Liver (tissue), 9 donors: ENCODE data around the gene ADGRA1. TPM values are rescaled to one million over a fixed set of nuclear protein-coding genes. Genes with fewer than 3 reads are reported as not detected.

Source experiments
- DNase-seq: peaks from one replicate; pipeline ENCODE4 v3.0.0-alpha.2; 2017; ENCODE audit warnings: low spot score
- H3K27ac ChIP-seq, 2 donors: one replicate each; pipeline ENCODE4 v1.7.0; 2013; ENCODE audit warnings: inconsistent platforms in 2 of 2, low read length in 2 of 2, control low read depth in 1 of 2, low read depth in 1 of 2, mild to moderate bottlenecking in 1 of 2
- H3K27me3 ChIP-seq, 4 donors: one replicate each; pipeline versions ENCODE4 v1.6.1 to v1.7.0; 2013; ENCODE audit warnings: low read length in 3 of 4, inconsistent platforms in 1 of 4, mild to moderate bottlenecking in 1 of 4, moderate library complexity in 1 of 4; ENCODE audit not compliant: control insufficient read depth in 4 of 4, insufficient read depth in 4 of 4
- H3K36me3 ChIP-seq, 4 donors: one replicate each; pipeline versions ENCODE4 v1.6.1 to v1.7.0; 2013; ENCODE audit warnings: low read length in 3 of 4, mild to moderate bottlenecking in 3 of 4, low read depth in 1 of 4, moderate library complexity in 1 of 4; ENCODE audit not compliant: control insufficient read depth in 4 of 4, insufficient read depth in 3 of 4
- H3K4me1 ChIP-seq, 4 donors: one replicate each; pipeline versions ENCODE4 v1.6.1 to v1.7.0; 2013; ENCODE audit warnings: low read length in 3 of 4, mild to moderate bottlenecking in 3 of 4, moderate library complexity in 1 of 4; ENCODE audit not compliant: control insufficient read depth in 4 of 4, insufficient read depth in 4 of 4
- H3K4me3 ChIP-seq, 3 donors: one replicate each; pipeline versions ENCODE4 v1.6.1 to v1.7.0; 2013; ENCODE audit warnings: low read length in 3 of 3, control low read depth in 1 of 3, low read depth in 1 of 3, mild to moderate bottlenecking in 1 of 3
- H3K9ac ChIP-seq, 2 donors: one replicate each; pipeline ENCODE4 v1.7.0; 2013; ENCODE audit warnings: low read length in 2 of 2, mild to moderate bottlenecking in 2 of 2, moderate library complexity in 2 of 2, control low read depth in 1 of 2, low read depth in 1 of 2
- H3K9me3 ChIP-seq, 4 donors: one replicate each; pipeline versions ENCODE4 v1.6.1 to v1.7.0; 2013; ENCODE audit warnings: low read length in 3 of 4; ENCODE audit not compliant: control insufficient read depth in 4 of 4
- EGR1 ChIP-seq, 2 donors: IDR thresholded peaks; 2 replicates each; pipeline ENCODE4 v1.6.1; 2016 to 2018; ENCODE audit warnings: antibody characterized with exemption in 2 of 2, low read depth in 2 of 2
- FOXA1 ChIP-seq: IDR thresholded peaks from 2 replicates; pipeline ENCODE4 v1.6.1; 2016; ENCODE audit warnings: antibody characterized with exemption
- FOXA2 ChIP-seq: IDR thresholded peaks from 2 replicates; pipeline ENCODE4 v1.6.1; 2016; ENCODE audit warnings: antibody characterized with exemption
- GABPA ChIP-seq, 2 donors: IDR thresholded peaks in 1 of 2; conservative IDR thresholded peaks in 1 of 2; 2 replicates each; pipeline ENCODE4 v1.6.1; 2016; ENCODE audit warnings: antibody characterized with exemption in 2 of 2, mild to moderate bottlenecking in 1 of 2, moderate library complexity in 1 of 2
- HNF4A ChIP-seq, 2 donors: conservative IDR thresholded peaks; 2 replicates each; pipeline ENCODE4 v1.6.1; 2016; ENCODE audit warnings: antibody characterized with exemption in 2 of 2, mild to moderate bottlenecking in 2 of 2
- HNF4G ChIP-seq: IDR thresholded peaks from 2 replicates; pipeline ENCODE4 v1.6.1; 2016; ENCODE audit warnings: antibody characterized with exemption
- JUND ChIP-seq, 2 donors: IDR thresholded peaks; 2 replicates each; pipeline ENCODE4 v1.6.1; 2016; ENCODE audit warnings: antibody characterized with exemption in 2 of 2
- NR2F2 ChIP-seq: IDR thresholded peaks from 2 replicates; pipeline ENCODE4 v1.6.1; 2016; ENCODE audit warnings: antibody characterized with exemption
- RAD21 ChIP-seq, 2 donors: IDR thresholded peaks; 2 replicates each; pipeline ENCODE4 v1.6.1; 2016; ENCODE audit warnings: antibody characterized with exemption in 2 of 2, mild to moderate bottlenecking in 2 of 2
- RXRA ChIP-seq, 2 donors: IDR thresholded peaks; 2 replicates each; pipeline ENCODE4 v1.6.1; 2017 to 2018; ENCODE audit warnings: antibody characterized with exemption in 2 of 2, mild to moderate bottlenecking in 1 of 2
- SP1 ChIP-seq: IDR thresholded peaks from 2 replicates; pipeline ENCODE4 v1.6.1; 2018; ENCODE audit warnings: antibody characterized with exemption, mild to moderate bottlenecking
- TAF1 ChIP-seq: conservative IDR thresholded peaks from 2 replicates; pipeline ENCODE4 v1.6.1; 2016; ENCODE audit warnings: antibody characterized with exemption, mild to moderate bottlenecking
- YY1 ChIP-seq: IDR thresholded peaks from 2 replicates; pipeline ENCODE4 v1.6.1; 2016; ENCODE audit warnings: antibody characterized with exemption, mild to moderate bottlenecking
- WGBS: extraction: QIAGEN DNeasy Blood & Tissue Kit; methylation state at CpG from one replicate; pipeline ENCODE4 v1.1.7; 2013; 5-methylcytosine and 5-hydroxymethylcytosine counted together
- polyA plus RNA-seq, 2 donors: library from polyadenylated mRNA; stranded (reverse) in 1 of 2; unstranded in 1 of 2; fragments of 200-250 nt in 1 of 2; fragments of >200 nt in 1 of 2; fragmentation: Nextera tagmentation in 1 of 2; extraction: Ambion mirVana in 1 of 2; gene quantifications; one replicate each; pipeline versions ENCODE4 v1.2.1 to v1.2.3, GENCODE V29; 2013 to 2015
- total RNA-seq, 2 donors: library from RNA; depleted of rRNA; stranded (reverse); fragments of >200 nt; gene quantifications; one replicate each; pipeline ENCODE4 v1.2.3, GENCODE V29; 2014
- TF ChIP-seq, protein P1 (sequence below): fragments of 150-350 bp; IDR thresholded peaks from 2 replicates; pipeline ENCODE4 v1.5.1; 2017; ENCODE audit warnings: improper control_type of control experiment, low read depth, low read length; ENCODE audit not compliant: missing input control
- TF ChIP-seq, protein P2 (sequence below): IDR thresholded peaks from 2 replicates; pipeline ENCODE4 v1.6.1; 2016; ENCODE audit warnings: antibody characterized with exemption
- TF ChIP-seq, protein P3 (sequence below): IDR thresholded peaks from 2 replicates; pipeline ENCODE4 v1.6.1; 2016; ENCODE audit warnings: antibody characterized with exemption, mild to moderate bottlenecking
- TF ChIP-seq, protein P4 (sequence below): IDR thresholded peaks from 2 replicates; pipeline ENCODE4 v1.6.1; 2016; ENCODE audit warnings: antibody characterized with exemption
- TF ChIP-seq, protein P5 (sequence below): IDR thresholded peaks from 2 replicates; pipeline ENCODE4 v1.6.1; 2016; ENCODE audit warnings: antibody characterized with exemption
- donor health status: healthy.
- donor health status: healthy.
- donor health status: healthy.
- donor health status: healthy.
- donor health status: healthy.

ADGRA1 gene
- total and polyA plus RNA-seq, 4 donors, result 0.08 to 0.70 (median 0.12) TPM; not detected in 1

DNA sequence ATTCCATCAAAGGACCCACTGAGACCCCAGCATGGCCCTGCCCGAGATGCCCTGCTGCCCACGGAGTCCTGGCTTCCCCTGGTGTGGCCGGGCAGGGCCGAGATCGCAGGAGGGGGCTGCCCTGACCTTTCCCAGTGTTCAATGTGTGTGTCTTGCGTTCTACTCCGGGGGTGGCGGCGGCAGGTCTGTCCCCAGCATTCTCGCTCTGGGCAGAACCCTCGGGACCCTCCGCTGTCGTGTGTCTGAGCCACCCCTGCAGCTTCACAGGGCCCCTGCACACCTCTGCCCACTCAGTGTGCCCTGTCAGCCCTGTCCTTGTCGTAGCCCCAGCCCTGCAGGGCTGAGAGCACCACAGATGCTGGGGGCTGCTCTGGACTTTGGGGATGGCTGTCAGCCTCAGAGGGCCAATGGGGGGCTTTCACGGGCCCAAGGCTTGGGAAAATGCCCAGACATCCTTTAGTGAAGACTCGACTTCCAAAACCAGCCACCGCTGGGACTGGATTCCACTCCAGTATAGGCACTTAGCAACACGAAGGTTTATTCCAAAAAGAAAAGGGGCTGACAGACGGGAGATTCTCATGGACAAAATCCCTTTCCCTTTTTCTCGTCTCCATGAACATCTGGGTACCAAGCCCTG lies 42.3 kb downstream of the ADGRA1 start:
- H3K4me3 ChIP-seq, result no peak overlapping the region
- H3K27me3 ChIP-seq, result no peaks in the 10 kb centered on the region
- DNase-seq, result no peak
- TF ChIP-seq HNF4A (conservative IDR thresholded peaks at IDR 0.05) (no peak), FOXA1 (no peak), YY1 (no peak), RXRA (IDR thresholded peaks at IDR 0.05) (no peak), GABPA (IDR thresholded peaks at IDR 0.05 in 1 of 2, conservative IDR thresholded peaks at IDR 0.05 in 1 of 2) (no peak), RAD21 (IDR thresholded peaks at IDR 0.05) (no peak)
- TF ChIP-seq, protein P1, sequence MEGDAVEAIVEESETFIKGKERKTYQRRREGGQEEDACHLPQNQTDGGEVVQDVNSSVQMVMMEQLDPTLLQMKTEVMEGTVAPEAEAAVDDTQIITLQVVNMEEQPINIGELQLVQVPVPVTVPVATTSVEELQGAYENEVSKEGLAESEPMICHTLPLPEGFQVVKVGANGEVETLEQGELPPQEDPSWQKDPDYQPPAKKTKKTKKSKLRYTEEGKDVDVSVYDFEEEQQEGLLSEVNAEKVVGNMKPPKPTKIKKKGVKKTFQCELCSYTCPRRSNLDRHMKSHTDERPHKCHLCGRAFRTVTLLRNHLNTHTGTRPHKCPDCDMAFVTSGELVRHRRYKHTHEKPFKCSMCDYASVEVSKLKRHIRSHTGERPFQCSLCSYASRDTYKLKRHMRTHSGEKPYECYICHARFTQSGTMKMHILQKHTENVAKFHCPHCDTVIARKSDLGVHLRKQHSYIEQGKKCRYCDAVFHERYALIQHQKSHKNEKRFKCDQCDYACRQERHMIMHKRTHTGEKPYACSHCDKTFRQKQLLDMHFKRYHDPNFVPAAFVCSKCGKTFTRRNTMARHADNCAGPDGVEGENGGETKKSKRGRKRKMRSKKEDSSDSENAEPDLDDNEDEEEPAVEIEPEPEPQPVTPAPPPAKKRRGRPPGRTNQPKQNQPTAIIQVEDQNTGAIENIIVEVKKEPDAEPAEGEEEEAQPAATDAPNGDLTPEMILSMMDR, result no peak
- no peak overlapping the region for H3K9ac ChIP-seq
- H3K27ac ChIP-seq, result no peak overlapping the region
- no peaks in the 10 kb centered on the region for H3K9me3 ChIP-seq
- no peaks in the 10 kb centered on the region for H3K36me3 ChIP-seq
- 79% methylated on average over 20 of the region's 20 CpGs for WGBS
- no peaks in the 10 kb centered on the region for H3K4me1 ChIP-seq

DNA sequence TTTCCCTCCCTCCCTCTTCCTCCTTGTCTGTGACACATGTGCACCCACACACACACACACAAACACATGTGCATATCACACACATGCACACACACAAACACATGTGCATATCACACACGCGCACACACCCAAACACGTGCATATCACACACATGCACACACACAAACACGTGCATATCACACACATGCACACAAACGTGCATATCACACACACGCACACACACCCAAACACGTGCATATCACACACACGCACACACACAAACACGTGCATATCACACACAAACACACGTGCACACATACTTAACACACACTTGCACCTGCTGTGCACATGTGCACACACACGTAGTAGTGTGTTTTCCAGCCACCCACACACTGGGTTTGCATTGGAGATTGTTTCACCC lies 42.9 kb downstream of the ADGRA1 start:
- no peak overlapping the region for H3K27ac ChIP-seq
- H3K4me1 ChIP-seq, result no peaks in the 10 kb centered on the region
- no peaks in the 10 kb centered on the region for H3K27me3 ChIP-seq
- no peaks in the 10 kb centered on the region for H3K9me3 ChIP-seq
- 86% methylated on average over 11 of the region's 11 CpGs for WGBS
- TF ChIP-seq, protein P2, sequence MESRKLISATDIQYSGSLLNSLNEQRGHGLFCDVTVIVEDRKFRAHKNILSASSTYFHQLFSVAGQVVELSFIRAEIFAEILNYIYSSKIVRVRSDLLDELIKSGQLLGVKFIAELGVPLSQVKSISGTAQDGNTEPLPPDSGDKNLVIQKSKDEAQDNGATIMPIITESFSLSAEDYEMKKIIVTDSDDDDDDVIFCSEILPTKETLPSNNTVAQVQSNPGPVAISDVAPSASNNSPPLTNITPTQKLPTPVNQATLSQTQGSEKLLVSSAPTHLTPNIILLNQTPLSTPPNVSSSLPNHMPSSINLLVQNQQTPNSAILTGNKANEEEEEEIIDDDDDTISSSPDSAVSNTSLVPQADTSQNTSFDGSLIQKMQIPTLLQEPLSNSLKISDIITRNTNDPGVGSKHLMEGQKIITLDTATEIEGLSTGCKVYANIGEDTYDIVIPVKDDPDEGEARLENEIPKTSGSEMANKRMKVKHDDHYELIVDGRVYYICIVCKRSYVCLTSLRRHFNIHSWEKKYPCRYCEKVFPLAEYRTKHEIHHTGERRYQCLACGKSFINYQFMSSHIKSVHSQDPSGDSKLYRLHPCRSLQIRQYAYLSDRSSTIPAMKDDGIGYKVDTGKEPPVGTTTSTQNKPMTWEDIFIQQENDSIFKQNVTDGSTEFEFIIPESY, result no peak
- TF ChIP-seq NR2F2 (no peak), YY1 (no peak), HNF4A (conservative IDR thresholded peaks at IDR 0.05) (no peak), FOXA1 (no peak), RXRA (IDR thresholded peaks at IDR 0.05) (no peak), FOXA2 (no peak), HNF4G (no peak), RAD21 (IDR thresholded peaks at IDR 0.05) (no peak), SP1 (no peak), GABPA (IDR thresholded peaks at IDR 0.05 in 1 of 2, conservative IDR thresholded peaks at IDR 0.05 in 1 of 2) (no peak), TAF1 (no peak), EGR1 (IDR thresholded peaks at IDR 0.05; ENCODE audit: low read depth in 2 of 2) (no peak), JUND (IDR thresholded peaks at IDR 0.05) (no peak)
- TF ChIP-seq, protein P3, sequence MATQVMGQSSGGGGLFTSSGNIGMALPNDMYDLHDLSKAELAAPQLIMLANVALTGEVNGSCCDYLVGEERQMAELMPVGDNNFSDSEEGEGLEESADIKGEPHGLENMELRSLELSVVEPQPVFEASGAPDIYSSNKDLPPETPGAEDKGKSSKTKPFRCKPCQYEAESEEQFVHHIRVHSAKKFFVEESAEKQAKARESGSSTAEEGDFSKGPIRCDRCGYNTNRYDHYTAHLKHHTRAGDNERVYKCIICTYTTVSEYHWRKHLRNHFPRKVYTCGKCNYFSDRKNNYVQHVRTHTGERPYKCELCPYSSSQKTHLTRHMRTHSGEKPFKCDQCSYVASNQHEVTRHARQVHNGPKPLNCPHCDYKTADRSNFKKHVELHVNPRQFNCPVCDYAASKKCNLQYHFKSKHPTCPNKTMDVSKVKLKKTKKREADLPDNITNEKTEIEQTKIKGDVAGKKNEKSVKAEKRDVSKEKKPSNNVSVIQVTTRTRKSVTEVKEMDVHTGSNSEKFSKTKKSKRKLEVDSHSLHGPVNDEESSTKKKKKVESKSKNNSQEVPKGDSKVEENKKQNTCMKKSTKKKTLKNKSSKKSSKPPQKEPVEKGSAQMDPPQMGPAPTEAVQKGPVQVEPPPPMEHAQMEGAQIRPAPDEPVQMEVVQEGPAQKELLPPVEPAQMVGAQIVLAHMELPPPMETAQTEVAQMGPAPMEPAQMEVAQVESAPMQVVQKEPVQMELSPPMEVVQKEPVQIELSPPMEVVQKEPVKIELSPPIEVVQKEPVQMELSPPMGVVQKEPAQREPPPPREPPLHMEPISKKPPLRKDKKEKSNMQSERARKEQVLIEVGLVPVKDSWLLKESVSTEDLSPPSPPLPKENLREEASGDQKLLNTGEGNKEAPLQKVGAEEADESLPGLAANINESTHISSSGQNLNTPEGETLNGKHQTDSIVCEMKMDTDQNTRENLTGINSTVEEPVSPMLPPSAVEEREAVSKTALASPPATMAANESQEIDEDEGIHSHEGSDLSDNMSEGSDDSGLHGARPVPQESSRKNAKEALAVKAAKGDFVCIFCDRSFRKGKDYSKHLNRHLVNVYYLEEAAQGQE, result no peak
- TF ChIP-seq, protein P1, result no peak
- TF ChIP-seq, protein P4, sequence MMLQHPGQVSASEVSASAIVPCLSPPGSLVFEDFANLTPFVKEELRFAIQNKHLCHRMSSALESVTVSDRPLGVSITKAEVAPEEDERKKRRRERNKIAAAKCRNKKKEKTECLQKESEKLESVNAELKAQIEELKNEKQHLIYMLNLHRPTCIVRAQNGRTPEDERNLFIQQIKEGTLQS, result no peak
- TF ChIP-seq, protein P5, sequence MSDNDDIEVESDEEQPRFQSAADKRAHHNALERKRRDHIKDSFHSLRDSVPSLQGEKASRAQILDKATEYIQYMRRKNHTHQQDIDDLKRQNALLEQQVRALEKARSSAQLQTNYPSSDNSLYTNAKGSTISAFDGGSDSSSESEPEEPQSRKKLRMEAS, result no peak
- no peak overlapping the region for H3K4me3 ChIP-seq
- no peaks in the 10 kb centered on the region for H3K36me3 ChIP-seq
- no peak overlapping the region for H3K9ac ChIP-seq
- no peak for DNase-seq
